AG04450 (cell line): ENCODE measurements around the gene CEP350. TPM values are rescaled to one million over a fixed set of nuclear protein-coding genes. Genes with fewer than 3 reads are reported as not detected.

Source experiments
- CTCF ChIA-PET: fragments of 300-600, 350-600 bp; formaldehyde crosslinking; extraction: SDS; loops from one replicate; lab custom pipeline; 2022; ENCODE audit warnings: antibody characterized with exemption, inconsistent platforms; lab: Charles Lee
- POLR2A ChIA-PET: fragments of 350-600 bp; formaldehyde crosslinking; extraction: SDS; loops from one replicate; lab custom pipeline; 2021; ENCODE audit warnings: antibody characterized with exemption, inconsistent platforms; lab: Yijun Ruan, JAX
- DNase-seq: peaks from one replicate; pipeline ENCODE4 v3.0.0-alpha.2; 2011; ENCODE audit warnings: low read depth, low spot score
- H3K27ac ChIP-seq: one replicate; pipeline ENCODE4 v1.5.1; 2012; ENCODE audit warnings: low read depth, low read length, control low read depth
- H3K27me3 ChIP-seq: one replicate; pipeline ENCODE4 v1.6.0; 2012; ENCODE audit warnings: low read length; ENCODE audit not compliant: control insufficient read depth, insufficient read depth
- H3K4me3 ChIP-seq: 2 replicates; pipeline ENCODE4 v1.5.1; 2011; ENCODE audit warnings: mild to moderate bottlenecking, low read depth, low read length, control low read depth
- H3K9me3 ChIP-seq: 2 replicates; pipeline ENCODE4 v1.5.1; 2012; ENCODE audit warnings: low read length; ENCODE audit not compliant: control insufficient read depth, insufficient read depth
- CTCF ChIP-seq: IDR thresholded peaks from 2 replicates; pipeline ENCODE4 v1.5.1; 2011; ENCODE audit warnings: low read depth, low read length, control low read depth, inconsistent platforms
- polyA plus RNA-seq: library from polyadenylated mRNA; depleted of rRNA; stranded (reverse); fragments of >200 nt; gene quantifications from 2 replicates; pipeline ENCODE4 v1.2.3, GENCODE V29; 2011

CEP350 gene
- polyA plus RNA-seq, 1 experiment = 18.2 TPM

- Histone ChIP-seq H3K27ac (no peak overlapping the region), H3K9me3 (no peaks in the 10 kb centered on the region), H3K4me3 (no peak overlapping the region), H3K27me3 (no peaks in the 10 kb centered on the region)
- DNase-seq = no peak
- ChIA-PET POLR2A (interaction anchor here (0.6 kb wide), 2 partner anchors 12 to 48 kb away, joined by 3 read pairs; no protein-coding TSS in a partner anchor), CTCF (interaction anchor here (1.1 kb wide), 1 partner anchor 96 kb away, joined by 3 read pairs; no protein-coding TSS in a partner anchor)
- TF ChIP-seq CTCF = no peak
These were observed 128.6 kb downstream of the CEP350 start for GRCh38 chr1:180083164-180083563.

- TF ChIP-seq CTCF = no peak
- no peak for DNase-seq
- POLR2A ChIA-PET = no interaction called here
- H3K27me3 ChIP-seq = no peaks in the 10 kb centered on the region
- CTCF ChIA-PET = no interaction called here
- H3K27ac ChIP-seq = no peak overlapping the region
- H3K9me3 ChIP-seq = no peaks in the 10 kb centered on the region
- no peak overlapping the region for H3K4me3 ChIP-seq
These were observed 130.3 kb downstream of the CEP350 start for GRCh38 chr1:180084867-180085266.

- Histone ChIP-seq H3K9me3 (no peaks in the 10 kb centered on the region), H3K27me3 (no peaks in the 10 kb centered on the region), H3K27ac (no peak overlapping the region), H3K4me3 (no peak overlapping the region)
- ChIA-PET CTCF (no interaction called here), POLR2A (no interaction called here)
- TF ChIP-seq CTCF = no peak
- no peak for DNase-seq
These were observed 130.7 kb downstream of the CEP350 start for GRCh38 chr1:180085331-180085730.

GRCh38 chr1:180092931-180093650 lies 138.5 kb downstream of the CEP350 start:
- no peak for DNase-seq
- H3K27me3 ChIP-seq = no peaks in the 10 kb centered on the region
- ChIA-PET CTCF (interaction anchor here (1.2 kb wide), 1 partner anchor 86 kb away, joined by 3 read pairs; no protein-coding TSS in a partner anchor), POLR2A (interaction anchor here (2.9 kb wide), 1 partner anchor 62 kb away, joined by 10 read pairs; the partner anchor contains the start of gene QSOX1)
- no peak for TF ChIP-seq CTCF
- H3K27ac ChIP-seq = no peak overlapping the region
- no peak overlapping the region for H3K4me3 ChIP-seq
- no peaks in the 10 kb centered on the region for H3K9me3 ChIP-seq

- H3K27ac ChIP-seq = no peak overlapping the region
- no peak for TF ChIP-seq CTCF
- CTCF ChIA-PET = no interaction called here
- POLR2A ChIA-PET = interaction anchor here (0.6 to 2.9 kb wide), 4 partner anchors 18 to 189 kb away, joined by 3 to 11 read pairs (median 9); partner anchors contain the start of gene QSOX1
- H3K9me3 ChIP-seq = no peaks in the 10 kb centered on the region
- no peak overlapping the region for H3K4me3 ChIP-seq
- no peaks in the 10 kb centered on the region for H3K27me3 ChIP-seq
- DNase-seq = peak; percentile 24
These were observed 140.2 kb downstream of the CEP350 start for GRCh38 chr1:180094705-180095295.
